ENCODE data around the gene AMZ1.

Gene AMZ1

GRCh38 chr7:2760098-2760889 lies 72.3 kb downstream of the AMZ1 start:
- H3K36me3 ChIP-seq (ENCODE audit: insufficient read depth, low read length) = peaks cover 13% of the 10 kb centered on the region; the same call in 1 of the 2 replicates
- H3K4me2 ChIP-seq (ENCODE audit: insufficient read depth, low read length) = no peak overlapping the region
- no peak overlapping the region for H3K9ac ChIP-seq (ENCODE audit: low read depth, low read length)
- 0 out of 2 replicates have a peak overlapping the region, but pooled peaks have one; percentile 1 for H3K27ac ChIP-seq (ENCODE audit: low read length)
- no peak for DNase-seq
- TF ChIP-seq CTCF (IDR thresholded peaks at IDR 0.05; ENCODE audit: borderline replicate concordance, extremely low read depth, low read length, poor library complexity, severe bottlenecking) (peak; percentile 58), EZH2 (IDR thresholded peaks at IDR 0.05; ENCODE audit: borderline replicate concordance, low read depth, low read length, severe bottlenecking) (no peak)
- no peaks in the 10 kb centered on the region for H3K27me3 ChIP-seq (ENCODE audit: insufficient read depth, low read length, poor library complexity)
- H3K4me3 ChIP-seq (ENCODE audit: low read depth in 1 of 2, low read length in 2 of 2) = no peak overlapping the region
- H3K9me3 ChIP-seq (ENCODE audit: insufficient read depth, low read length, severe bottlenecking) = no peaks in the 10 kb centered on the region
- H2AFZ ChIP-seq (ENCODE audit: low read depth, low read length) = no peak overlapping the region
- no peaks in the 10 kb centered on the region for H3K79me2 ChIP-seq (ENCODE audit: insufficient read depth, low read length)
- peaks cover 21% of the 10 kb centered on the region; the same call in 1 of the 2 replicates for H4K20me1 ChIP-seq (ENCODE audit: insufficient read depth, low read length)
- peak; percentile 68 for ATAC-seq (ENCODE audit: insufficient read depth, low read depth)
- peaks cover 8% of the 10 kb centered on the region for H3K4me1 ChIP-seq (ENCODE audit: insufficient read depth, low read length)

- no peak overlapping the region for H3K4me2 ChIP-seq (ENCODE audit: insufficient read depth, low read length)
- no peak for TF ChIP-seq CTCF (IDR thresholded peaks at IDR 0.05; ENCODE audit: borderline replicate concordance, extremely low read depth, low read length, poor library complexity, severe bottlenecking)
- no peak for TF ChIP-seq EZH2 (IDR thresholded peaks at IDR 0.05; ENCODE audit: borderline replicate concordance, low read depth, low read length, severe bottlenecking)
- H3K9me3 ChIP-seq (ENCODE audit: insufficient read depth, low read length, severe bottlenecking) = no peaks in the 10 kb centered on the region
- H3K9ac ChIP-seq (ENCODE audit: low read depth, low read length) = no peak overlapping the region
- no peak for DNase-seq
- H3K4me1 ChIP-seq (ENCODE audit: insufficient read depth, low read length) = peaks cover 8% of the 10 kb centered on the region
- peaks cover 21% of the 10 kb centered on the region; the same call in 1 of the 2 replicates for H4K20me1 ChIP-seq (ENCODE audit: insufficient read depth, low read length)
- no peaks in the 10 kb centered on the region for H3K27me3 ChIP-seq (ENCODE audit: insufficient read depth, low read length, poor library complexity)
- H3K4me3 ChIP-seq (ENCODE audit: low read depth in 1 of 2, low read length in 2 of 2) = no peak overlapping the region
- H2AFZ ChIP-seq (ENCODE audit: low read depth, low read length) = no peak overlapping the region
- H3K36me3 ChIP-seq (ENCODE audit: insufficient read depth, low read length) = peaks cover 13% of the 10 kb centered on the region; the same call in 1 of the 2 replicates
- H3K27ac ChIP-seq (ENCODE audit: low read length) = no peak overlapping the region
- ATAC-seq (ENCODE audit: insufficient read depth, low read depth) = no peak
- no peaks in the 10 kb centered on the region for H3K79me2 ChIP-seq (ENCODE audit: insufficient read depth, low read length)
Measured at GRCh38 chr7:2761131-2761624, 73.2 kb downstream of the AMZ1 start.

DNA sequence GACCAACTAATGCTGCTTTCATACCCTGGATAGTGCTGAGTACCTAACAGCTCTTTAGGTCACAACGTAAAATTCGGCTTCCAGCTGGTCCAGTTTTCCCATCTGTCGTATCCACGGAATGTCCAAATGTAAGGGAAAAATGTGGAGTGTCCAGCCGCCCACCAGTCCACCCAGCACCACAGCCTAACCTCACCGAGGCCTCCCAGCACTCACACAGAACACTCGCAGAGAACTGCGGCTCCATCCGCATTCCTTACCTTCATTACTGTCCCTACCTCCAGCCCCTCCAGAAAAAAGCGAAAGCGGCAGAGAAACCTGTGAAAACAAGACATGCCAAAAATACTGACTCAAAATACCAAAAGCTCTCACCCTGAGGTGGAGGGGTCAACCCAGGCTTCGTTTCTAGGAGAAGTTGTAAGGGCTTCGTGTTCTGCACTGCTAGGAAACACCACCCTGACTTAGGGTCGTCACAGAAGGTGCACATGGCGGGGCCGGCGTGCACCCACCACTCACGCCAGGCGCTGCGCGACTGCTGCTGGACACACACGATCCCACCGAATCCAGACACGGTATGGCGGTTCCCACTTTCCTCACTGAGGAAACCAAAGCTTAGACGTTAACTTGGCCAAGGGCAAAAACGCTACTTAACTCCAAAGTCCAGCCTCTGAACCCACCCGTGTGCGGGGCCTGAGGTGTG lies 73.9 kb downstream of the AMZ1 start:
- H3K4me1 ChIP-seq (ENCODE audit: insufficient read depth, low read length) = peaks cover 8% of the 10 kb centered on the region
- H3K9ac ChIP-seq (ENCODE audit: low read depth, low read length) = no peak overlapping the region

More for the DNA sequence above, 73.9 kb downstream of the AMZ1 start:
- TF ChIP-seq EZH2 (IDR thresholded peaks at IDR 0.05; ENCODE audit: borderline replicate concordance, low read depth, low read length, severe bottlenecking) (no peak), CTCF (IDR thresholded peaks at IDR 0.05; ENCODE audit: borderline replicate concordance, extremely low read depth, low read length, poor library complexity, severe bottlenecking) (no peak)
- Histone ChIP-seq H3K27ac (ENCODE audit: low read length) (no peak overlapping the region), H3K27me3 (ENCODE audit: insufficient read depth, low read length, poor library complexity) (no peaks in the 10 kb centered on the region), H3K79me2 (ENCODE audit: insufficient read depth, low read length) (no peaks in the 10 kb centered on the region), H3K4me2 (ENCODE audit: insufficient read depth, low read length) (no peak overlapping the region), H3K4me3 (ENCODE audit: low read depth in 1 of 2, low read length in 2 of 2) (no peak overlapping the region), H3K36me3 (ENCODE audit: insufficient read depth, low read length) (peaks cover 7% of the 10 kb centered on the region; the same call in 1 of the 2 replicates), H3K9me3 (ENCODE audit: insufficient read depth, low read length, severe bottlenecking) (no peaks in the 10 kb centered on the region), H2AFZ (ENCODE audit: low read depth, low read length) (no peak overlapping the region), H4K20me1 (ENCODE audit: insufficient read depth, low read length) (peaks cover 21% of the 10 kb centered on the region; the same call in 1 of the 2 replicates)
- ATAC-seq (ENCODE audit: insufficient read depth, low read depth) (no peak), DNase-seq (no peak)
